ENCODE measurements around the gene METAP2.
A peak's percentile ranks its signal among the peaks of the same experiment; 100 is the strongest.
"Not testable (repeated sequence)": the region's sequence is repeated elsewhere in the genome, so short reads cannot be mapped to it uniquely, and the experiment has no call there.

Gene METAP2

GRCh38 chr12:95473884-95474659 is at the start of gene METAP2:
Gene METAP2 (plus strand): TSS chr12:95474152. CDS start chr12:95474180, 28 bp downstream.
- peak; percentile 98 for DNase-seq

- DNase-seq: no peak
These were observed 49.5 kb upstream of the METAP2 start for GRCh38 chr12:95424271-95424994.

- DNase-seq: no peak
These were observed 44.8 kb upstream of the METAP2 start for GRCh38 chr12:95429172-95429510.

GRCh38 chr12:95431120-95431519 is 42.8 kb upstream of the METAP2 start:
- DNase-seq: no peak

GRCh38 chr12:95435355-95435754 is 38.6 kb upstream of the METAP2 start:
- no peak for DNase-seq

GRCh38 chr12:95437565-95437964 is 36.4 kb upstream of the METAP2 start:
- no peak for DNase-seq

GRCh38 chr12:95439461-95440230 is 34.3 kb upstream of the METAP2 start:
- DNase-seq: no peak

- DNase-seq: no peak
These were observed 33.6 kb upstream of the METAP2 start for GRCh38 chr12:95440401-95440800.

GRCh38 chr12:95443459-95443858 is 30.5 kb upstream of the METAP2 start:
- DNase-seq: no peak

GRCh38 chr12:95445099-95445498 is 28.9 kb upstream of the METAP2 start:
- not testable (repeated sequence) for DNase-seq

- DNase-seq: no peak
These were observed 28.0 kb upstream of the METAP2 start for GRCh38 chr12:95445884-95446505.

GRCh38 chr12:95446506-95446900 is 27.4 kb upstream of the METAP2 start:
- DNase-seq: no peak

- not testable (repeated sequence) for DNase-seq
These were observed 24.3 kb upstream of the METAP2 start for GRCh38 chr12:95449656-95450055.

GRCh38 chr12:95452501-95452900 is 21.5 kb upstream of the METAP2 start:
- DNase-seq: peak; percentile 58

- peak; percentile 31 for DNase-seq
These were observed 20.1 kb upstream of the METAP2 start for GRCh38 chr12:95453881-95454280.

GRCh38 chr12:95454780-95455215 is 19.2 kb upstream of the METAP2 start:
- not testable (repeated sequence) for DNase-seq

- not testable (repeated sequence) for DNase-seq
These were observed 16.3 kb upstream of the METAP2 start for GRCh38 chr12:95457605-95458004.

GRCh38 chr12:95458761-95459160 is 15.2 kb upstream of the METAP2 start:
- DNase-seq: no peak

- DNase-seq: no peak
These were observed 14.6 kb upstream of the METAP2 start for GRCh38 chr12:95459310-95459709.

GRCh38 chr12:95460105-95460504 is 13.8 kb upstream of the METAP2 start:
- no peak for DNase-seq

GRCh38 chr12:95460896-95461295 is 13.1 kb upstream of the METAP2 start:
- no peak for DNase-seq

GRCh38 chr12:95462081-95462480 is 11.9 kb upstream of the METAP2 start:
- DNase-seq: no peak

- DNase-seq: no peak
These were observed 11.4 kb upstream of the METAP2 start for GRCh38 chr12:95462551-95462950.

All from inflammatory macrophage treated with lipopolysaccharide for 4 hours (primary cell).